Glutamatergic neuron (in vitro differentiated cells): ENCODE results near the gene PRKG1. TPM values are rescaled to one million over a fixed set of nuclear protein-coding genes. Genes with fewer than 3 reads are reported as not detected.

ENCODE experiments used
- DNase-seq: peaks from one replicate; pipeline ENCODE4 v3.0.0; 2022
- H3K27ac Mint-ChIP-seq: one replicate; pipeline ENCODE4 v1.8.0; 2020; ENCODE audit warnings: mild to moderate bottlenecking, mixed read lengths, inconsistent platforms; ENCODE audit not compliant: unreplicated experiment
- H3K27me3 Mint-ChIP-seq: one replicate; pipeline ENCODE4 v1.8.0; 2020; ENCODE audit warnings: mild to moderate bottlenecking, moderate library complexity, mixed read lengths, inconsistent platforms; ENCODE audit not compliant: unreplicated experiment
- H3K36me3 Mint-ChIP-seq: one replicate; pipeline ENCODE4 v1.8.0; 2020; ENCODE audit warnings: mild to moderate bottlenecking, mixed read lengths, inconsistent platforms; ENCODE audit not compliant: unreplicated experiment
- H3K4me1 Mint-ChIP-seq: one replicate; pipeline ENCODE4 v1.8.0; 2020; ENCODE audit warnings: mild to moderate bottlenecking, low read depth, mixed read lengths, inconsistent platforms; ENCODE audit not compliant: unreplicated experiment
- H3K4me3 Mint-ChIP-seq: one replicate; pipeline ENCODE4 v1.8.0; 2020; ENCODE audit warnings: mild to moderate bottlenecking, mixed read lengths, inconsistent platforms; ENCODE audit not compliant: unreplicated experiment
- H3K9me3 Mint-ChIP-seq: one replicate; pipeline ENCODE4 v1.8.0; 2020; ENCODE audit warnings: mild to moderate bottlenecking, moderate library complexity, mixed read lengths, inconsistent platforms; ENCODE audit not compliant: unreplicated experiment
- total RNA-seq: library from RNA; stranded (reverse); fragmentation: NEBNext Ultra II Directional; extraction: Animal tissue kit (Norgen Biotek cat#: 25700); gene quantifications from one replicate; pipeline ENCODE4 v1.2.1, GENCODE V29; 2021; ENCODE audit not compliant: unreplicated experiment
- TF ChIP-seq, protein P1 (sequence below): fragments of 200-600 bp; sonication (generic); IDR thresholded peaks from one replicate; pipeline ENCODE4 v1.5.0; 2021; ENCODE audit not compliant: partially characterized antibody, unreplicated experiment

The PRKG1 gene
- total RNA-seq, 1 donor from 2014 or later = 52.7 TPM

DNA sequence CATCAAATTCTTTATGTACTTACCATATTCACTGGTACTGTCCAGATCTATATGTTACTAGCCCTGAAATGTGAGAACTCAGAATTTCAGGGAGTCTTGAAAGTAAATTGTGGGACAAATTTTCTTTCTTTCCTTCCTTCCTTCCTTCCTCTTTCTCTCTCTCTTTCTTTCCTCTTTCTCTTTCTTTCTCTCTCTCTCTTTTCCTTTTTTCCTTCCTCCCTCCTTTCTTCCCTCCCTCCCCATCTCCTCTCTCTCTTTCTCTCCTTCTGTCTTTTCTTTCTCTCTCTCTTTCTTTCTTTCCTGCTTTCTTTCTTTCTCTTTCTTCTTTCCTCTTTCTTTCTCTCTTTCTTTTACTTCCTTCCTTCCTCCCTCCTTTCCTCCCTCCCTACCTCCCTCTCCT lies 882.5 kb downstream of the PRKG1 start:
- Mint-ChIP-seq H3K9me3 (peaks cover under 1% of the 10 kb centered on the region), H3K4me3 (no peak overlapping the region), H3K27me3 (no peaks in the 10 kb centered on the region), H3K27ac (no peak overlapping the region), H3K36me3 (no peaks in the 10 kb centered on the region), H3K4me1 (peaks cover 5% of the 10 kb centered on the region)
- no peak for DNase-seq
- TF ChIP-seq, protein P1, sequence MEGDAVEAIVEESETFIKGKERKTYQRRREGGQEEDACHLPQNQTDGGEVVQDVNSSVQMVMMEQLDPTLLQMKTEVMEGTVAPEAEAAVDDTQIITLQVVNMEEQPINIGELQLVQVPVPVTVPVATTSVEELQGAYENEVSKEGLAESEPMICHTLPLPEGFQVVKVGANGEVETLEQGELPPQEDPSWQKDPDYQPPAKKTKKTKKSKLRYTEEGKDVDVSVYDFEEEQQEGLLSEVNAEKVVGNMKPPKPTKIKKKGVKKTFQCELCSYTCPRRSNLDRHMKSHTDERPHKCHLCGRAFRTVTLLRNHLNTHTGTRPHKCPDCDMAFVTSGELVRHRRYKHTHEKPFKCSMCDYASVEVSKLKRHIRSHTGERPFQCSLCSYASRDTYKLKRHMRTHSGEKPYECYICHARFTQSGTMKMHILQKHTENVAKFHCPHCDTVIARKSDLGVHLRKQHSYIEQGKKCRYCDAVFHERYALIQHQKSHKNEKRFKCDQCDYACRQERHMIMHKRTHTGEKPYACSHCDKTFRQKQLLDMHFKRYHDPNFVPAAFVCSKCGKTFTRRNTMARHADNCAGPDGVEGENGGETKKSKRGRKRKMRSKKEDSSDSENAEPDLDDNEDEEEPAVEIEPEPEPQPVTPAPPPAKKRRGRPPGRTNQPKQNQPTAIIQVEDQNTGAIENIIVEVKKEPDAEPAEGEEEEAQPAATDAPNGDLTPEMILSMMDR = no peak

DNA sequence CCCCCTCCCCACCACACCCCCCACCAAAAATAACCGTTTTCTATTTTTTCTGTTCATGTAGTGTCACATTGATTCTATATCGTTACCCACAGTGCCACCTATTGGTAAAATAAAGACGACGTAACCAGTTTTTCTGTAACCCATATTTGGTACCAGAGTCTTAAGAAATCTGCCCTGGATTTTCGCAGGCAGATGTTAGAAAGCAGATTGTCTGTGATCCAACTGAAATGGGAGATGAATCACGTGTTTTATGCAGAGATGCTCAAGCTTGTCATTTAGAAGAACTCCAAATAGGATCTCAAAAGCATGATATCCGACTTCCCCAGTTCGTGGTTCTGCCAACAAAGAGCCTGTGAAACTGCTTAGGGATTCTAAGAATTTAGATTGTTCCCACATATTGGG lies 886.2 kb downstream of the PRKG1 start:
- Mint-ChIP-seq H3K4me1 (peaks cover 5% of the 10 kb centered on the region), H3K9me3 (peaks cover 1% of the 10 kb centered on the region), H3K27me3 (no peaks in the 10 kb centered on the region), H3K4me3 (peak overlapping the region; percentile 17), H3K36me3 (peaks cover 7% of the 10 kb centered on the region), H3K27ac (peak overlapping the region; percentile 65)
- TF ChIP-seq, protein P1 = peak; percentile 66
- no peak for DNase-seq

DNA sequence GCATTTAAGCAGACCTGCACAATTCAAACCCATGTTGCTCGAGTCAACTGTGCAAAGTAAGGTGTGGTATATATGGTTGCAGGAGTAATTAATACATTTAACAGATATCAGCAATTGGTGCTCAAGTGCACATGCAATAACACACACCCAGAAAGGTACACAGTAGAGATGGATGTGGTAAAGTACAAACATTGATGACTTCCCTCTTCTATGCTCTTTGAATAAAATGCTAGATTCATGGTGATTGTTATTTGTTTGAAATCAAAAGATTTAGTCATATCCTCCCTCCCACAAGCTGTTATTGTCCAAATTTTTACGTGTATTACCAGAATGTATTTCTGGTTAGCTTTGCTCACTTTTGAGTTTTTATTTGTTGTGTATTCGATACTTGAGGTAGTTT lies 887.1 kb downstream of the PRKG1 start:
- DNase-seq = no peak
- no peak overlapping the region for H3K4me3 Mint-ChIP-seq
- H3K27me3 Mint-ChIP-seq = no peaks in the 10 kb centered on the region
- peaks cover 7% of the 10 kb centered on the region for H3K36me3 Mint-ChIP-seq
- H3K4me1 Mint-ChIP-seq = peaks cover 5% of the 10 kb centered on the region
- TF ChIP-seq, protein P1 = no peak
- peak overlapping the region; percentile 31 for H3K27ac Mint-ChIP-seq
- peaks cover 1% of the 10 kb centered on the region for H3K9me3 Mint-ChIP-seq

DNA sequence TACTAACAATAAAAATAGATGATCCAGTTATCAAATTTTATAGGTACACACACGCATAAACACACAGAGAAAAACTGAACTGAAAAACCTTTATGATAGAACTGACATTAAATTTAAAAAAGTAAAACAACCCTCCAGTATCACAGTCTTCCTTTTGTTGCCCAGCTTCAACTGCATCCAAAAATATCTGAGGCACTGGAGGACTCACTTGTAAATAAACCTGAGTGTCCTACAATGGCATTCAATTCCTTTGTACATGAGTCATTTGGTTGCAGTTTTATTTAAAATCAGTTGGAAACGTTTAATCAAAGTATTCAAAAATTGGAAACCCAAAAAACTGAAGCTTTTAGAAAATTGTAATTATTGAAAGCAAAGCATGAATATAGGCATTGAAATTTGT lies 890.3 kb downstream of the PRKG1 start:
- Mint-ChIP-seq H3K27me3 (no peaks in the 10 kb centered on the region), H3K4me1 (peaks cover 5% of the 10 kb centered on the region), H3K9me3 (peaks cover 1% of the 10 kb centered on the region), H3K27ac (no peak overlapping the region), H3K36me3 (peaks cover 13% of the 10 kb centered on the region), H3K4me3 (no peak overlapping the region)
- DNase-seq = no peak
- TF ChIP-seq, protein P1 = no peak

DNA sequence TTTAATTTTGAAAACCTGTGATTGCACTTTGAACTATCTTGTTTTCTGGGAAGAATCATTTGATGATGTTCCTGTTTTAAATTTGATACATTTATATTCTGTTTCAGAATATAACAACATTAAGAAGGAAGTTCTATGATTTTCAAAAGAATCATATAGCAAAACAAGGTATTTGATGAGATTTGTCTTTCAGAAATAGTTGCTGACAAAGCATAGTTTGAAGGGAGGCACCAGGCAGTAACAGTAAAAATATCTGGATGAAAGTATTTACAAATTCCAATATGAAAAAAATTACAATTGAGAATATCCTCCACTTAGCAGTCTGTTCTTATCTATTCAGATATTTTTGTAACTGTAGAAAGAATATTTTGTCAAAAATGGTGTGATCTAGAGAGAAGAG lies 891.2 kb downstream of the PRKG1 start:
- Mint-ChIP-seq H3K4me3 (no peak overlapping the region), H3K36me3 (peaks cover 13% of the 10 kb centered on the region), H3K9me3 (peaks cover 1% of the 10 kb centered on the region), H3K27ac (no peak overlapping the region), H3K4me1 (peaks cover 5% of the 10 kb centered on the region), H3K27me3 (no peaks in the 10 kb centered on the region)
- DNase-seq = no peak
- TF ChIP-seq, protein P1 = no peak
